ENCODE measurements around the gene RGS10.

Gene RGS10, protein sequence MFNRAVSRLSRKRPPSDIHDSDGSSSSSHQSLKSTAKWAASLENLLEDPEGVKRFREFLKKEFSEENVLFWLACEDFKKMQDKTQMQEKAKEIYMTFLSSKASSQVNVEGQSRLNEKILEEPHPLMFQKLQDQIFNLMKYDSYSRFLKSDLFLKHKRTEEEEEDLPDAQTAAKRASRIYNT

DNA sequence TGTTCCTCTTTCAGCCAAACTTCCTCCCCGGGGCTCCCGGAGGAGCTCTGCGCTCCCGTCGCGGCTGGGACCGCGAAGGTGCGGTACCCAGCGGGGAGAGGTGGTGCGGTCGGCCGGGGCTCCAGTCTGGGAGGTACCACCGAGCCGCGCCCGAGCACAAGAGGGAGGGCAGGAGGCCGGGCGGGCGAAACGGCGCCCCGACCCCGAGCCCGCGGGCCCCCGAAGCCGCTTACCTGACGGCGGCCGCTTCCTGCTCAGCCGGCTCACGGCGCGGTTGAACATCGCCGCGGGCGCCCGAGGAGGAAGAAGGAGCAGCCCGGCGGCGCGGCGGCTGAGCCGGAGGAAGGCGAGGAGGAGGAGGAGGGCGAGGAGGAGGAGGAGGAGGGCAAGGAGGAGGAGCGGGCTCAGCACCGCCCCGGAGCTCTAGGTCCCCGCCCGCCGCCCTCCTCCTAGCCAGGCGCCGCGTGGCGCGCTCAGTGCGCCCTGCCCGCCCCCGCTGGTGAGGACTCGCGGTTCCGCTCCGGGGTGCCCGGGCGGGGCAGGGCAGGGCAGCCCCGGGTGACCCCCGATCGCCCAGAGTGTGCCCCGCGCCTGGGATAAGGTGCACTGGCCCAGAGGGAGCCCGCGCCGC lies at the start of gene RGS10:
RGS10 (minus strand) TSS at position 363 of the 631 bp plus-strand sequence; CDS start at position 282, 81 bp downstream.
- Mint-ChIP-seq H3K4me1 (peaks cover 46% of the 10 kb centered on the region), H3K4me3 (peak within 1 kb of the TSS; percentile 87), H3K36me3 (ENCODE audit: low read depth) (no peaks in the 10 kb centered on the region), H3K27ac (no peak within 1 kb of the TSS), H3K9me3 (no peaks in the 10 kb centered on the region), H3K27me3 (ENCODE audit: low read depth, poor library complexity) (peaks cover 84% of the 10 kb centered on the region)
- DNase-seq = peak; percentile 63
- TF ChIP-seq, protein P1, sequence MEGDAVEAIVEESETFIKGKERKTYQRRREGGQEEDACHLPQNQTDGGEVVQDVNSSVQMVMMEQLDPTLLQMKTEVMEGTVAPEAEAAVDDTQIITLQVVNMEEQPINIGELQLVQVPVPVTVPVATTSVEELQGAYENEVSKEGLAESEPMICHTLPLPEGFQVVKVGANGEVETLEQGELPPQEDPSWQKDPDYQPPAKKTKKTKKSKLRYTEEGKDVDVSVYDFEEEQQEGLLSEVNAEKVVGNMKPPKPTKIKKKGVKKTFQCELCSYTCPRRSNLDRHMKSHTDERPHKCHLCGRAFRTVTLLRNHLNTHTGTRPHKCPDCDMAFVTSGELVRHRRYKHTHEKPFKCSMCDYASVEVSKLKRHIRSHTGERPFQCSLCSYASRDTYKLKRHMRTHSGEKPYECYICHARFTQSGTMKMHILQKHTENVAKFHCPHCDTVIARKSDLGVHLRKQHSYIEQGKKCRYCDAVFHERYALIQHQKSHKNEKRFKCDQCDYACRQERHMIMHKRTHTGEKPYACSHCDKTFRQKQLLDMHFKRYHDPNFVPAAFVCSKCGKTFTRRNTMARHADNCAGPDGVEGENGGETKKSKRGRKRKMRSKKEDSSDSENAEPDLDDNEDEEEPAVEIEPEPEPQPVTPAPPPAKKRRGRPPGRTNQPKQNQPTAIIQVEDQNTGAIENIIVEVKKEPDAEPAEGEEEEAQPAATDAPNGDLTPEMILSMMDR (IDR thresholded peaks at IDR 0.05) = no peak

DNA sequence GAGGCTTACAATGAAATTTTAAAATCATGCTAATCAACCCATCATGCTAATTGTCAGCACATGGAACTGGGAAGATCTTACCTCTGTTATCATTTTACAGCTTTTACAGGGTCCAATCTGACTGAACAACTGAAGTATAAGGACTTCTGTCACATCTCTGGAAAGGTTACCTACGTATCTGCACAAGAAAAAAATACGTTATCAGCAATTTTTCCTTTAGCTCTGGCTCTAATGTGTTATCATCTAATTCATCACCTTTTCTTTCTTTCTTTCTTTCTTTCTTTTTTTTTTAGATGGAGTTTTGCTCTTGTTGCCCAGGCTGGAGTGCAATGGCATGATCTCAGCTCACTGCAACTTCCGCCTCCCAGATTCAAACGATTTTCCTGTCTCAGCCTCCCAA lies 45.6 kb upstream of the RGS10 start:
- DNase-seq = no peak
- Mint-ChIP-seq H3K36me3 (ENCODE audit: low read depth) (peaks cover 19% of the 10 kb centered on the region), H3K27ac (no peak overlapping the region), H3K4me1 (peaks cover 14% of the 10 kb centered on the region), H3K4me3 (no peak overlapping the region), H3K9me3 (peaks cover 5% of the 10 kb centered on the region), H3K27me3 (ENCODE audit: low read depth, poor library complexity) (no peaks in the 10 kb centered on the region)
- TF ChIP-seq, protein P1 (IDR thresholded peaks at IDR 0.05) = no peak

DNA sequence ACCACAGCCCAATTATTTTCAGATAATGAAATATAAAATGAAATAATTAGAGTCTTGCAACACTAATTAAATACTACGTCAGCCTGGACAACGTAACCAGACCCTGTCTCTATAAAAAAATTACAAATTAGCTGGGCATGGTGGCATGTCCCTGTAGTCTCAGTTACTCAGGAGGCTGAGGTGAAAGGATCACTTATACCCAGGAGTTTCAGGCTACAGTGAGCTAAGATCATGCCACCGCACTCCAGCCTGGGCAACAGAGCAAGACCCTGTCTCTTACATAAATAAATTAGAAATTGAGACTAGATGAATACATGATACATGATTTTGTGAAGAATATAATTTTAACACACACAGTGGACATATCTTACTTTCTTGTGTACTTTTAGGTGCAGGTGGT lies 35.8 kb upstream of the RGS10 start:
- Mint-ChIP-seq H3K36me3 (ENCODE audit: low read depth) (peaks cover 62% of the 10 kb centered on the region), H3K9me3 (no peaks in the 10 kb centered on the region), H3K4me1 (no peaks in the 10 kb centered on the region), H3K27ac (no peak overlapping the region), H3K27me3 (ENCODE audit: low read depth, poor library complexity) (no peaks in the 10 kb centered on the region), H3K4me3 (no peak overlapping the region)
- TF ChIP-seq, protein P1 (IDR thresholded peaks at IDR 0.05) = no peak
- DNase-seq = no peak

DNA sequence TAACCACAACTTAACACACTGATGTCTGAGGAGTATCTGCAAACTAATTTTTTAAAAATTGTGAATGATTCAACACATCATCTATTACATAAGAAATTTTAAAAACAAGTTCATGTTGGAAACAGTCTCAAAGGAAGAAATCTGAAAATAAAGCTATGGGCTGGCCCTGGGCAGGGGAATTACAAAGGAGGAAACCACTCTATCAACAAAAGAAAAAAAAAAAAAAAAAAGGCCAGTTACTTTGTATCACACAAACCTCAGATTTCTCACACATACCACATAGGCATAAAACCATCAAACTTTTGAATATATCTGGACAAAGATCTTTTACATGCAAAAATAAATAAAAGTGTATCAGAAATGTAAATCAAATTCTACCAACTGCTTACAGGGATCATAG lies 33.5 kb upstream of the RGS10 start:
- no peaks in the 10 kb centered on the region for H3K9me3 Mint-ChIP-seq

DNA sequence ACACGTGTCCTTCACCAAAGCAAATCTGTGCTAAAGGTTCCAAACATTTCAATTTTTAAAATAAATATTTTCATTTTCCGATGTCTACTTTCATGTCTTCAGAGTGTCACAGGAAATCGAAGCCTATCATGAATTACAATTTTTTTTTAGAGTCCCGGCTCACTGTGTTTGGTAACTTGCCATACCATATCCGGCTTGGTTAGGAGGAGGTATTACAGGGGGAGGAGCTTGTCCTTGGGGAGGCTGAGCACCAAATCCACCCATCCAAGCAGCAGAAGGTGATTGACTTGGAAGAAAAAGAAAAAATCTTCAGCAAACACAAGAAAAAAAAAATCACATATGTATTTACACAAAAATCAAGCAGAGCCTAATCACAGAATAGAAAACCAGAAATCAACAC lies 33.0 kb upstream of the RGS10 start:
- TF ChIP-seq, protein P1 (IDR thresholded peaks at IDR 0.05) = no peak
- Mint-ChIP-seq H3K36me3 (ENCODE audit: low read depth) (peaks cover 58% of the 10 kb centered on the region), H3K9me3 (no peaks in the 10 kb centered on the region), H3K27me3 (ENCODE audit: low read depth, poor library complexity) (no peaks in the 10 kb centered on the region), H3K4me3 (no peak overlapping the region), H3K27ac (peak overlapping the region; percentile 66), H3K4me1 (no peaks in the 10 kb centered on the region)
- DNase-seq = no peak

More for the DNA sequence above, 33.5 kb upstream of the RGS10 start:
- TF ChIP-seq, protein P1 (IDR thresholded peaks at IDR 0.05) = no peak
- Mint-ChIP-seq H3K4me3 (no peak overlapping the region), H3K36me3 (ENCODE audit: low read depth) (peaks cover 58% of the 10 kb centered on the region), H3K27ac (no peak overlapping the region), H3K27me3 (ENCODE audit: low read depth, poor library complexity) (no peaks in the 10 kb centered on the region), H3K4me1 (no peaks in the 10 kb centered on the region)
- no peak for DNase-seq

DNA sequence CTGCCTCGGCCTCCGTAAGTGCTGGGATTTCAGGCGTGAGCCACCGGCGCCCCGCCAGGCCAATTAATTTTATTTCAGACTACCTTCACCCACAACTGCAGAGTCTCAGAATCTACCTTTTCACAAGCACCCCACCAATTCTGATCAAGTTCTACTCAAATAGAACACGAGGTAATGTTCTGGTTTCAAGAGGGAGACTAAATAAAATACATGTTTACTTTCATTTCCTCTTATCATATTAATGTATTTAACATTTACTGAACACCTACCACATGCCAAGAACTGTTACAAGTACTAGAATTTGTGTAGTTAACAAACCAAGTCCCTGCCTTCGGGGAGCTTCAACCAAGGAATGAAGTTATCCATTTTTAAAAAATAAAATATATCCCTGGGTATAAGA lies 25.5 kb upstream of the RGS10 start:
- peaks cover 5% of the 10 kb centered on the region for H3K36me3 Mint-ChIP-seq (ENCODE audit: low read depth)
- no peaks in the 10 kb centered on the region for H3K9me3 Mint-ChIP-seq
- H3K4me3 Mint-ChIP-seq = no peak overlapping the region
- no peak overlapping the region for H3K27ac Mint-ChIP-seq
- H3K27me3 Mint-ChIP-seq (ENCODE audit: low read depth, poor library complexity) = peaks cover 3% of the 10 kb centered on the region
- no peak for DNase-seq
- H3K4me1 Mint-ChIP-seq = peaks cover 5% of the 10 kb centered on the region
- TF ChIP-seq, protein P1 (IDR thresholded peaks at IDR 0.05) = no peak

All from nephron progenitor cell (in vitro differentiated cells).